Measurements from ENCODE around the gene OPA1. TPM values are rescaled to one million over a fixed set of nuclear protein-coding genes. Genes with fewer than 3 reads are reported as not detected.

Gene OPA1
- total RNA-seq, 2 experiments from 2014 or later, result 56.1 to 57.6 TPM

DNA sequence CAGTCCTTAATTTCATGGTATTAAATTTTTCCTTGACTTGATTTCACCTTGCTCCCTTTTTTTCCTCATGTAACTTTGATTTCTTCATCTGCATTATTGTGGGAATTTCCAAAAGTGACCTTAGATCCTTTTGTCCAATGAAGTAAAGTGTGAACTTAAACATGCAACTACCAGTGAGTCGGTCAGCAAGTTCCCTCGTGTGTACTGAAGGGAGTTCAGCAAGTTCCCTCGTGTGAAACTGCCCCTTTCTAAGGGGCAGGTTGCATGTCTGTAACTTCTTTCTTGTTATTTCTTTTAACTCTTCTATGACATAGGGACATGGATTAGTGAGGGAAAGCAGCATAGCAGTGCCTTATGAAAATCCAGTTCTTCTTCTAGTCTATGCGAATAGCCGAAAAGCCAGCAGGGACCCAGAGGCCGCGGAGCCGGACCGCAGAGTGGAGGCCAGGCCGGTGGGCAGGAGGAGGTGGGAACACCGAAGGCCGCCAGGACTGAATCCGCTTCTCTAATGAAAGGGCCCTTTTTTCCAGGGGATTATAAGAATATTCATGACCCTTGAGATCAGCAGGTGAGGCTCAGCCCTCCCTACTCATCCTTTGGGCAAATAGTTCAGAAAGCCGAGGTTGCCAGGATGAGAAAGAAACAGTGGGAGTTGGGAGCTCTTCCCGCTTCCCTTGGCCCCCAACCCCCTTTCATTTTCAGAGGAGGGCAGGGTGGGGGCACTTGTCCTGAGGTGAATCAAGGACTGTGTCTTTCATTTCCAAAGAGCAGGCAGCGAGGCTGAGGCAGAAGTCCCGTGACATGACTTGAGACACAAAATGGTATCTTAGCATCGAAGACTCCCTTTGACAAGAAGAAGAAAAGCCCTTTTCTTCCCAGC lies 117.5 kb downstream of the OPA1 start:
- no peak overlapping the region for H3K4me3 Mint-ChIP-seq
- no peaks in the 10 kb centered on the region for H3K27me3 Mint-ChIP-seq
- no peak overlapping the region for H3K27ac ChIP-seq (ENCODE audit: low read depth in 1 of 2, low read length in 2 of 2)
- peaks cover 8% of the 10 kb centered on the region for H3K9me3 Mint-ChIP-seq
- ATAC-seq (ENCODE audit: poor library complexity), result no peak
- H3K27ac Mint-ChIP-seq, result no peak overlapping the region
- no peak overlapping the region for H3K4me3 ChIP-seq (ENCODE audit: low read length)
- ChIA-PET POLR2A (no interaction called here), CTCF (no interaction called here)
- no peaks in the 10 kb centered on the region for H3K27me3 ChIP-seq (ENCODE audit: control insufficient read depth in 1 of 2, insufficient read depth in 2 of 2, low read length in 2 of 2)
- no peaks in the 10 kb centered on the region for H3K4me1 ChIP-seq (ENCODE audit: insufficient read depth, low read length)
- TF ChIP-seq, protein P1, sequence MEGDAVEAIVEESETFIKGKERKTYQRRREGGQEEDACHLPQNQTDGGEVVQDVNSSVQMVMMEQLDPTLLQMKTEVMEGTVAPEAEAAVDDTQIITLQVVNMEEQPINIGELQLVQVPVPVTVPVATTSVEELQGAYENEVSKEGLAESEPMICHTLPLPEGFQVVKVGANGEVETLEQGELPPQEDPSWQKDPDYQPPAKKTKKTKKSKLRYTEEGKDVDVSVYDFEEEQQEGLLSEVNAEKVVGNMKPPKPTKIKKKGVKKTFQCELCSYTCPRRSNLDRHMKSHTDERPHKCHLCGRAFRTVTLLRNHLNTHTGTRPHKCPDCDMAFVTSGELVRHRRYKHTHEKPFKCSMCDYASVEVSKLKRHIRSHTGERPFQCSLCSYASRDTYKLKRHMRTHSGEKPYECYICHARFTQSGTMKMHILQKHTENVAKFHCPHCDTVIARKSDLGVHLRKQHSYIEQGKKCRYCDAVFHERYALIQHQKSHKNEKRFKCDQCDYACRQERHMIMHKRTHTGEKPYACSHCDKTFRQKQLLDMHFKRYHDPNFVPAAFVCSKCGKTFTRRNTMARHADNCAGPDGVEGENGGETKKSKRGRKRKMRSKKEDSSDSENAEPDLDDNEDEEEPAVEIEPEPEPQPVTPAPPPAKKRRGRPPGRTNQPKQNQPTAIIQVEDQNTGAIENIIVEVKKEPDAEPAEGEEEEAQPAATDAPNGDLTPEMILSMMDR (IDR thresholded peaks at IDR 0.05), result no peak
- H3K36me3 ChIP-seq (ENCODE audit: insufficient read depth, low read length), result no peaks in the 10 kb centered on the region
- H3K36me3 Mint-ChIP-seq (ENCODE audit: low read depth), result peaks cover 7% of the 10 kb centered on the region
- H3K4me1 Mint-ChIP-seq (ENCODE audit: low read depth), result peaks cover 3% of the 10 kb centered on the region
- no peak for DNase-seq
- peaks cover 13 to 14% of the 10 kb centered on the region in 2 experiments for H3K9me3 ChIP-seq (ENCODE audit: control insufficient read depth in 1 of 2, insufficient read depth in 1 of 2, low read length in 2 of 2)
- intact Hi-C loops (cut with DNase I, micrococcal nuclease), result no loop called here

DNA sequence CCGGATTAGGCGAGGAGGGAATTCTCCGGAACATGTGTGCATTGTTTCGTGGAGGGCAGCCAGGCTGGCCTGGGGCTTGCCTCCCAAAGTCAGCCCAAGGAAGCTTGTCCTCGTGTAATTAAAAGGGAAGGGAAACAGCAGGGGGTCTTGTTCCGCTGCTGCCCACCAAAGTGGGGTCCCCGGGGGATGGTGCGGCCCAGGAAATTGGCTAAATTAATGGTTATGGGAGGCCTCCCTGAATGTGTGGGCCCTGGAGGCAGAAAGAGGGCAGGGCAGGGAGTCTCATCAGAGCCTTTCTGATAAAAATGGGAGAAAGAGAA lies 118.1 kb downstream of the OPA1 start:
- Mint-ChIP-seq H3K27me3 (no peaks in the 10 kb centered on the region), H3K9me3 (peaks cover 8% of the 10 kb centered on the region), H3K4me1 (ENCODE audit: low read depth) (peaks cover 9% of the 10 kb centered on the region), H3K27ac (no peak overlapping the region), H3K4me3 (no peak overlapping the region), H3K36me3 (ENCODE audit: low read depth) (peaks cover 7% of the 10 kb centered on the region)
- Histone ChIP-seq H3K36me3 (ENCODE audit: insufficient read depth, low read length) (no peaks in the 10 kb centered on the region), H3K4me1 (ENCODE audit: insufficient read depth, low read length) (peaks cover 1% of the 10 kb centered on the region), H3K27me3 (ENCODE audit: control insufficient read depth in 1 of 2, insufficient read depth in 2 of 2, low read length in 2 of 2) (no peaks in the 10 kb centered on the region), H3K4me3 (ENCODE audit: low read length) (no peak overlapping the region), H3K27ac (ENCODE audit: low read depth in 1 of 2, low read length in 2 of 2) (no peak overlapping the region), H3K9me3 (ENCODE audit: control insufficient read depth in 1 of 2, insufficient read depth in 1 of 2, low read length in 2 of 2) (peaks cover 13 to 14% of the 10 kb centered on the region in 2 experiments)
- TF ChIP-seq, protein P1 (IDR thresholded peaks at IDR 0.05), result no peak
- intact Hi-C loops (cut with DNase I, micrococcal nuclease), result no loop called here
- ATAC-seq (ENCODE audit: poor library complexity) (no peak), DNase-seq (no peak)
- ChIA-PET POLR2A (no interaction called here), CTCF (no interaction called here)

DNA sequence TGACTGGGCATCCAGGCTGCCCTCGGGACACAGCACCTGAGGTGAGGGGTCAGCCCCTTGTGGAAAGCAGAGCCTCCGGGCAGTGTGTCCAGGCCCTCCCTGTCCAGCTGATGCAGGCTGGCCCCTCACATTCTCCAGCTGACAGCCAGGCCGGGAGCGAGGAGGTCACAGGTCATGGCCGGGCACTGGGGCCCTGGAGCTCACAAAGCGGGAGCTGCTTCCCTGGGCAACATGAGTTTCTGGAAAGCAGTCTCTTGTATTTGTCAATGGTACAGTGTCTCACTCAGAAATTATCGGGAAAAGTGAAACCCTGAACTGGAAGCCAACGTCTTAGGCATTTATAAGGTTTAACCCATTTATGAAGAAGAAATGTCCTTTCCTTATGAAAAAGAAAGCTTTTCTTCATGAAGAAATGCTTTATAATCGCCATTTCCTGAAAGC lies 118.5 kb downstream of the OPA1 start:
- Mint-ChIP-seq H3K9me3 (peaks cover 8% of the 10 kb centered on the region), H3K27me3 (no peaks in the 10 kb centered on the region), H3K27ac (no peak overlapping the region), H3K36me3 (ENCODE audit: low read depth) (peaks cover 7% of the 10 kb centered on the region), H3K4me3 (no peak overlapping the region), H3K4me1 (ENCODE audit: low read depth) (peaks cover 13% of the 10 kb centered on the region)
- TF ChIP-seq, protein P1 (IDR thresholded peaks at IDR 0.05), result no peak
- Histone ChIP-seq H3K36me3 (ENCODE audit: insufficient read depth, low read length) (no peaks in the 10 kb centered on the region), H3K4me3 (ENCODE audit: low read length) (no peak overlapping the region), H3K4me1 (ENCODE audit: insufficient read depth, low read length) (peaks cover 6% of the 10 kb centered on the region), H3K9me3 (ENCODE audit: control insufficient read depth in 1 of 2, insufficient read depth in 1 of 2, low read length in 2 of 2) (peaks cover 13 to 15% of the 10 kb centered on the region in 2 experiments), H3K27me3 (ENCODE audit: control insufficient read depth in 1 of 2, insufficient read depth in 2 of 2, low read length in 2 of 2) (no peaks in the 10 kb centered on the region), H3K27ac (ENCODE audit: low read depth in 1 of 2, low read length in 2 of 2) (no peak overlapping the region)
- POLR2A ChIA-PET, result no interaction called here
- ATAC-seq (ENCODE audit: poor library complexity), result no peak
- intact Hi-C loops (cut with DNase I, micrococcal nuclease), result no loop called here
- DNase-seq, result no peak
- CTCF ChIA-PET, result no interaction called here

All from CD4-positive, alpha-beta T cell (primary cell).